Mucosa of rectum (tissue), 2 donors: Measurements from ENCODE around the gene GABRG3.

Experiments used
- H3K27ac ChIP-seq, 2 donors: one replicate each; pipeline ENCODE4 v1.7.0; 2013; ENCODE audit warnings: inconsistent platforms in 2 of 2, low read depth in 2 of 2, low read length in 2 of 2
- H3K27me3 ChIP-seq, 2 donors: one replicate each; pipeline ENCODE4 v1.7.0; 2013; ENCODE audit warnings: low read length in 2 of 2; ENCODE audit not compliant: control insufficient read depth in 2 of 2, insufficient read depth in 2 of 2
- H3K36me3 ChIP-seq, 2 donors: one replicate each; pipeline ENCODE4 v1.7.0; 2013; ENCODE audit warnings: low read length in 2 of 2; ENCODE audit not compliant: control insufficient read depth in 2 of 2, insufficient read depth in 2 of 2
- H3K4me1 ChIP-seq, 2 donors: one replicate each; pipeline ENCODE4 v1.7.0; 2013; ENCODE audit warnings: low read length in 2 of 2, mild to moderate bottlenecking in 1 of 2; ENCODE audit not compliant: control insufficient read depth in 2 of 2, insufficient read depth in 2 of 2
- H3K4me3 ChIP-seq, 2 donors: one replicate each; pipeline ENCODE4 v1.7.0; 2013; ENCODE audit warnings: low read length in 2 of 2
- H3K9ac ChIP-seq, 2 donors: one replicate each; pipeline ENCODE4 v1.7.0; 2013; ENCODE audit warnings: low read length in 2 of 2, low read depth in 1 of 2, mild to moderate bottlenecking in 1 of 2
- H3K9me3 ChIP-seq, 2 donors: one replicate each; pipeline ENCODE4 v1.7.0; 2013; ENCODE audit warnings: low read length in 2 of 2; ENCODE audit not compliant: control insufficient read depth in 2 of 2
- donor health status: healthy.
- donor health status: Normal muscosa, but diverticular disease.

Gene GABRG3

GRCh38 chr15:27500206-27500605 is 529.2 kb downstream of the GABRG3 start:
- Histone ChIP-seq H3K9me3 (peaks cover 3 to 6% of the 10 kb centered on the region in 2 donors), H3K9ac (no peak overlapping the region), H3K27ac (no peak overlapping the region), H3K36me3 (no peaks in the 10 kb centered on the region), H3K27me3 (no peaks in the 10 kb centered on the region), H3K4me1 (no peaks in the 10 kb centered on the region), H3K4me3 (no peak overlapping the region)

GRCh38 chr15:27506752-27507151 is 535.8 kb downstream of the GABRG3 start:
- H3K9ac ChIP-seq: no peak overlapping the region
- H3K27ac ChIP-seq: no peak overlapping the region
- no peaks in the 10 kb centered on the region for H3K4me1 ChIP-seq
- H3K36me3 ChIP-seq: no peaks in the 10 kb centered on the region
- H3K4me3 ChIP-seq: no peak overlapping the region
- peaks cover 5 to 8% of the 10 kb centered on the region in 2 donors for H3K9me3 ChIP-seq
- H3K27me3 ChIP-seq: no peaks in the 10 kb centered on the region

GRCh38 chr15:27509014-27509413 is 538.0 kb downstream of the GABRG3 start:
- Histone ChIP-seq H3K36me3 (no peaks in the 10 kb centered on the region), H3K27ac (no peak overlapping the region), H3K4me3 (no peak overlapping the region)

GRCh38 chr15:27512281-27513001 is 541.5 kb downstream of the GABRG3 start:
- H3K4me3 ChIP-seq: no peak overlapping the region
- no peak overlapping the region for H3K27ac ChIP-seq
- H3K4me1 ChIP-seq: no peaks in the 10 kb centered on the region
- no peaks in the 10 kb centered on the region for H3K36me3 ChIP-seq
- no peaks in the 10 kb centered on the region for H3K27me3 ChIP-seq
- H3K9ac ChIP-seq: no peak overlapping the region
- H3K9me3 ChIP-seq: peaks cover 5% of the 10 kb centered on the region in 2 donors

More at GRCh38 chr15:27509014-27509413, 538.0 kb downstream of the GABRG3 start:
- no peaks in the 10 kb centered on the region for H3K4me1 ChIP-seq
- H3K9ac ChIP-seq: no peak overlapping the region
- no peaks in the 10 kb centered on the region for H3K27me3 ChIP-seq
- H3K9me3 ChIP-seq: peaks cover 5% of the 10 kb centered on the region in 2 donors

GRCh38 chr15:27514526-27514925 is 543.5 kb downstream of the GABRG3 start:
- Histone ChIP-seq H3K4me3 (no peak overlapping the region), H3K9ac (no peak overlapping the region), H3K4me1 (no peaks in the 10 kb centered on the region), H3K36me3 (no peaks in the 10 kb centered on the region), H3K27ac (no peak overlapping the region), H3K9me3 (peaks cover 5% of the 10 kb centered on the region in 2 donors), H3K27me3 (no peaks in the 10 kb centered on the region)

GRCh38 chr15:27527490-27528067 is 556.6 kb downstream of the GABRG3 start:
- Histone ChIP-seq H3K4me3 (no peak overlapping the region), H3K27ac (no peak overlapping the region), H3K9me3 (peaks cover 3 to 13% of the 10 kb centered on the region in 2 donors), H3K4me1 (no peaks in the 10 kb centered on the region), H3K36me3 (no peaks in the 10 kb centered on the region), H3K9ac (no peak overlapping the region), H3K27me3 (no peaks in the 10 kb centered on the region)

- Histone ChIP-seq H3K4me1 (no peaks in the 10 kb centered on the region), H3K4me3 (no peak overlapping the region), H3K27me3 (no peaks in the 10 kb centered on the region), H3K9me3 (peaks cover 7 to 13% of the 10 kb centered on the region in 2 donors), H3K27ac (no peak overlapping the region), H3K36me3 (no peaks in the 10 kb centered on the region), H3K9ac (no peak overlapping the region)
Observed at GRCh38 chr15:27529399-27529798, 558.4 kb downstream of the GABRG3 start.

GRCh38 chr15:27530994-27531393 is 560.0 kb downstream of the GABRG3 start:
- H3K36me3 ChIP-seq: no peaks in the 10 kb centered on the region
- H3K4me1 ChIP-seq: no peaks in the 10 kb centered on the region
- no peak overlapping the region for H3K27ac ChIP-seq
- H3K27me3 ChIP-seq: no peaks in the 10 kb centered on the region
- H3K9me3 ChIP-seq: peaks cover 7 to 13% of the 10 kb centered on the region in 2 donors
- H3K9ac ChIP-seq: no peak overlapping the region
- no peak overlapping the region for H3K4me3 ChIP-seq

GRCh38 chr15:27532358-27532757 is 561.4 kb downstream of the GABRG3 start:
- no peaks in the 10 kb centered on the region for H3K27me3 ChIP-seq
- no peak overlapping the region for H3K4me3 ChIP-seq
- H3K9me3 ChIP-seq: peaks cover 4 to 7% of the 10 kb centered on the region in 2 donors

GRCh38 chr15:27535445-27536129 is 564.6 kb downstream of the GABRG3 start:
- H3K27ac ChIP-seq: no peak overlapping the region
- H3K27me3 ChIP-seq: no peaks in the 10 kb centered on the region
- H3K9me3 ChIP-seq: peaks cover 0 to 3% of the 10 kb centered on the region in 2 donors
- no peak overlapping the region for H3K9ac ChIP-seq
- no peaks in the 10 kb centered on the region for H3K36me3 ChIP-seq
- H3K4me3 ChIP-seq: no peak overlapping the region
- H3K4me1 ChIP-seq: no peaks in the 10 kb centered on the region

More at GRCh38 chr15:27532358-27532757, 561.4 kb downstream of the GABRG3 start:
- H3K36me3 ChIP-seq: no peaks in the 10 kb centered on the region
- H3K4me1 ChIP-seq: no peaks in the 10 kb centered on the region
- H3K9ac ChIP-seq: no peak overlapping the region
- H3K27ac ChIP-seq: no peak overlapping the region
